HepG2 (cell line): ENCODE measurements around the gene OGFOD3. TPM values are rescaled to one million over a fixed set of nuclear protein-coding genes. Genes with fewer than 3 reads are reported as not detected.

Source experiments
- ARID2 ChIP-seq: sonication (generic); formaldehyde crosslinking; IDR thresholded peaks from 2 replicates; pipeline ENCODE4 v1.8.1; 2022; ENCODE audit warnings: mild to moderate bottlenecking, missing genetic modification reagents, borderline replicate concordance
- ATF4 ChIP-seq, 2 experiments: fragments of 450-650 bp in 1 of 2; sonication (generic) in 1 of 2; formaldehyde crosslinking; IDR thresholded peaks; 2 replicates each; pipeline versions ENCODE4 v1.5.0 to v1.8.0; 2020 to 2022; ENCODE audit warnings: mild to moderate bottlenecking in 1 of 2, missing genetic modification reagents in 1 of 2
- BCL3 ChIP-seq: sonication (generic); formaldehyde crosslinking; IDR thresholded peaks from 2 replicates; pipeline ENCODE4 v1.5.1; 2020; ENCODE audit warnings: mild to moderate bottlenecking, missing genetic modification reagents, moderate library complexity
- FOXK2 ChIP-seq: fragments of 450-650 bp; IDR thresholded peaks from 2 replicates; pipeline ENCODE4 v1.6.1; 2016
- HIC2 ChIP-seq: sonication (generic); formaldehyde crosslinking; IDR thresholded peaks from 2 replicates; pipeline ENCODE4 v1.9.0; 2022; ENCODE audit warnings: low read depth, missing genetic modification reagents
- MLXIP ChIP-seq: sonication (generic); formaldehyde crosslinking; IDR thresholded peaks from 2 replicates; pipeline ENCODE4 v1.9.0; 2021; ENCODE audit warnings: missing genetic modification reagents, borderline replicate concordance
- MYNN ChIP-seq: sonication (generic); formaldehyde crosslinking; IDR thresholded peaks from 2 replicates; pipeline ENCODE4 v1.4.0; 2020; ENCODE audit warnings: mild to moderate bottlenecking, low read depth, missing genetic modification reagents
- NR2F6 ChIP-seq, 2 experiments: IDR thresholded peaks; 2 replicates each; pipeline ENCODE4 v1.6.1; 2016; ENCODE audit warnings: antibody characterized with exemption in 1 of 2, mild to moderate bottlenecking in 1 of 2
- RBM39 ChIP-seq: fragments of 200-400 bp; formaldehyde crosslinking; IDR thresholded peaks from one replicate; pipeline ENCODE4 v1.6.1; 2018; ENCODE audit warnings: antibody characterized with exemption, mild to moderate bottlenecking, low read depth, low read length; ENCODE audit not compliant: poor library complexity, severe bottlenecking
- SMAD1 ChIP-seq: sonication (generic); formaldehyde crosslinking; IDR thresholded peaks from 2 replicates; pipeline ENCODE4 v1.4.0; 2020; ENCODE audit warnings: missing genetic modification reagents, low read depth, mild to moderate bottlenecking, borderline replicate concordance
- STAT5B ChIP-seq: sonication (generic); formaldehyde crosslinking; IDR thresholded peaks from 2 replicates; pipeline ENCODE4 v1.4.0; 2020; ENCODE audit warnings: missing genetic modification reagents
- TFE3 ChIP-seq: IDR thresholded peaks from 2 replicates; pipeline ENCODE4 v1.6.1; 2016
- ZBTB14 ChIP-seq: sonication (generic); formaldehyde crosslinking; IDR thresholded peaks from 2 replicates; pipeline ENCODE4 v1.4.0; 2020; ENCODE audit warnings: missing genetic modification reagents
- ZNF510 ChIP-seq: sonication (generic); formaldehyde crosslinking; IDR thresholded peaks from 2 replicates; pipeline ENCODE4 v1.4.0; 2020; ENCODE audit warnings: low read depth, mild to moderate bottlenecking, missing genetic modification reagents
- ZNF616 ChIP-seq: sonication (generic); formaldehyde crosslinking; IDR thresholded peaks from 2 replicates; pipeline ENCODE4 v1.5.0; 2020; ENCODE audit warnings: low read depth, mild to moderate bottlenecking, missing genetic modification reagents
- ZNF652 ChIP-seq: IDR thresholded peaks from 2 replicates; pipeline ENCODE4 v1.6.1; 2016; ENCODE audit warnings: low read depth, borderline replicate concordance
- ZNF672 ChIP-seq: sonication (generic); formaldehyde crosslinking; IDR thresholded peaks from 2 replicates; pipeline ENCODE4 v1.8.1; 2022; ENCODE audit warnings: missing genetic modification reagents
- ZNF891 ChIP-seq: sonication (generic); formaldehyde crosslinking; IDR thresholded peaks from 2 replicates; pipeline ENCODE4 v1.5.0; 2020; ENCODE audit warnings: mild to moderate bottlenecking, missing genetic modification reagents
- polyA plus RNA-seq, 8 experiments: library from polyadenylated mRNA; depleted of rRNA in 3 of 8; stranded (reverse) in 7 of 8; unstranded in 1 of 8; fragments of >200 nt; fragmentation: Illumina TruSeq in 4 of 8; extraction: Trizol in 4 of 8; gene quantifications; 2 replicates each; pipeline versions ENCODE4 v1.2.1 to v1.2.3, GENCODE V29; 2011 to 2016; ENCODE audit warnings: low read depth in 4 of 8, missing spikeins in 1 of 8, mixed read lengths in 1 of 8; ENCODE audit not compliant: insufficient read depth in 1 of 8
- total RNA-seq, 5 experiments: library from RNA; depleted of rRNA; stranded (reverse); fragments of >200 nt; fragmentation: Illumina TruSeq; extraction: Trizol; gene quantifications; 2 replicates each; pipeline ENCODE4 v1.2.3, GENCODE V29; 2016; ENCODE audit warnings: low read depth in 1 of 5

The OGFOD3 gene
- total and polyA plus RNA-seq, 2 of the 13 experiments (the other 11 are each of a cell fraction or from before 2014, with no cell fraction given): 40.0 to 42.1 TPM

GRCh38 chr17:82450357-82451106 lies 32.1 kb upstream of the OGFOD3 start, which contains the start of gene CYBC1 (continued):
- TF ChIP-seq STAT5B (CRISPR knock-in tag): no peak
- TF ChIP-seq ZNF652 (CRISPR knock-in tag): no peak
- TF ChIP-seq ZNF510: no peak
- TF ChIP-seq ZNF672 (CRISPR knock-in tag): no peak
- TF ChIP-seq FOXK2: no peak
- no peak for TF ChIP-seq HIC2 (CRISPR knock-in tag)
- TF ChIP-seq ATF4 (CRISPR knock-in tag; IDR thresholded peaks at IDR 0.05): peak in 1 of 2 experiments; percentile 39; a peak in 1 of 4 replicates
- peak; percentile 72 for TF ChIP-seq ZNF616 (CRISPR knock-in tag)
- 0 out of 2 replicates have a peak, but pooled peaks have one; percentile 38 for TF ChIP-seq SMAD1 (CRISPR knock-in tag)
- TF ChIP-seq ZNF891 (CRISPR knock-in tag): peak; percentile 90
- TF ChIP-seq MYNN (CRISPR knock-in tag): no peak
- TF ChIP-seq BCL3 (CRISPR knock-in tag): peak; percentile 92; the same call in 1 of the 2 replicates
- peak; percentile 88 for TF ChIP-seq ARID2 (CRISPR knock-in tag)
- peak; percentile 68 for TF ChIP-seq RBM39
- peak; percentile 81 for TF ChIP-seq ZBTB14
- no peak for TF ChIP-seq NR2F6 (IDR thresholded peaks at IDR 0.05)
- no peak for TF ChIP-seq NR2F6 (CRISPR knock-in tag; IDR thresholded peaks at IDR 0.05)
- peak; percentile 73; the same call in 1 of the 2 replicates for TF ChIP-seq MLXIP
- TF ChIP-seq TFE3 (CRISPR knock-in tag): peak; percentile 37; the same call in 1 of the 2 replicates
